GM21529 (cell line): ENCODE data around the gene CRISP2.
"Not testable (repeated sequence)": the region's sequence is repeated elsewhere in the genome, so short reads cannot be mapped to it uniquely, and the experiment has no call there.

Experiments
- ATAC-seq: cut with Tn5 transposase; IDR thresholded peaks from one replicate; pipeline ENCODE4 v1.9.1; 2021; ENCODE audit not compliant: unreplicated experiment

The CRISP2 gene, protein sequence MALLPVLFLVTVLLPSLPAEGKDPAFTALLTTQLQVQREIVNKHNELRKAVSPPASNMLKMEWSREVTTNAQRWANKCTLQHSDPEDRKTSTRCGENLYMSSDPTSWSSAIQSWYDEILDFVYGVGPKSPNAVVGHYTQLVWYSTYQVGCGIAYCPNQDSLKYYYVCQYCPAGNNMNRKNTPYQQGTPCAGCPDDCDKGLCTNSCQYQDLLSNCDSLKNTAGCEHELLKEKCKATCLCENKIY

GRCh38 chr6:49713346-49713745, at the start of gene CRISP2:
TSS of gene CRISP2 (minus strand) at chr6:49713543. CDS start at chr6:49709196, 4,347 bp downstream.
- ATAC-seq: no peak

DNA sequence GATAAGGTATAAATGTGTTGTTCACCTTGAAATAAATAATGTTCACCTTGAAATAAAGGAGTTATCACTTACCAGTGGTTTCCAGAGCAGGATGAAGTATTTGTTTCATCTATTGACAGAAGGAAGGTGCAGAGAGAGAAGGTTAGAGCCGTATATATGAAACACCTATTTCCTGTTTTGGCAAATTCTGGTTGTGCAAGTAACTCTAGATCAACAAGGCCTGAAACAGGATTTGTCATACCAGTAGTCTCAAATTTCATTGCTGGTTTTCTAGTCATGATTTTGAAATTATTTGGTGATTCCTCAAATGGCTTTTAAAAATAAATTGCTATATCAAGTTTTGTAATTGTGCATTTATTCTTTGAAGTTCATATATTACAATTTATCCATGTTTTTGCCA, 30.9 kb upstream of the CRISP2 start, which contains the start of gene CRISP3:
TSS of gene CRISP3 (minus strand) at position 130 of the 400 bp plus-strand sequence. CDS start at position 109, 21 bp downstream.
- ATAC-seq: no peak

- no peak for ATAC-seq
Observed at GRCh38 chr6:49743429-49743828, 30.1 kb upstream of the CRISP2 start.

DNA sequence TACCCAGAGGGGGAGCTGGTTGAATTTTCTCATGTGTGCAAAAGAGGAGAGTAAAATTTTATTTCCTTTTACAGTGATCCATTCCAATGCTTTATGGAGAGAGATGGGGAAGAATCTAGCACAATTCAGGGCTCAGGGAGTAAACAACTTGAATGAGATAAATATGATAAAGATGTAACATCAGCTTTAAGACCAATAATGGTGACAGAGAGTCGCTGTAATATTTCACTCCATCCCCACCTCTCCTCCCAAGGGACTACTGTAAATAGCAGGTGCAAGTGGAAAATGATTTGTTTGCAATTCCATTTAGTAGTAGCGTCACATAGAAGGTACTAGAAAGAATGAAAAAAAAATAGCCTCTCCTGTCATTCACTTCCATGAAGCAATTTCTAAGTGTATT, 26.1 kb upstream of the CRISP2 start:
- no peak for ATAC-seq

- ATAC-seq: no peak
Observed at GRCh38 chr6:49736017-49736508, 22.7 kb upstream of the CRISP2 start.

DNA sequence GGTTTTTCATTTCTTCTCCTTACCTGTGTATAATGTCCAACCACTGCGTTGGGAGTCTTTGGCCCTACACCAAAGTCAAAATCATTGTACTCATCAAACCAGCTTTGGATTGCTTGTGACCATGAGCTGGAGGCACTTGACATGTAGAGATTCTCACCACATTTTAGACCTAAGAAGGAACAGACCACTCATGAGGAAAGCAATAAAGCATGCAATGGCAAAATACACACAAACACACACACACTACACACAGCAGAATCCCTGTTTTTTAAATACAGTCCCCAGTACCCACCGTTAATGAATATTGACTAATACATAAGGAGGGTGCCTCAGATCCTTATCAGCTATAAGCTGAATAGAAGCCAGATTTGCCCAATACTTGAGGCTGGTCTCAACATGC, 20.3 kb upstream of the CRISP2 start:
- no peak for ATAC-seq

DNA sequence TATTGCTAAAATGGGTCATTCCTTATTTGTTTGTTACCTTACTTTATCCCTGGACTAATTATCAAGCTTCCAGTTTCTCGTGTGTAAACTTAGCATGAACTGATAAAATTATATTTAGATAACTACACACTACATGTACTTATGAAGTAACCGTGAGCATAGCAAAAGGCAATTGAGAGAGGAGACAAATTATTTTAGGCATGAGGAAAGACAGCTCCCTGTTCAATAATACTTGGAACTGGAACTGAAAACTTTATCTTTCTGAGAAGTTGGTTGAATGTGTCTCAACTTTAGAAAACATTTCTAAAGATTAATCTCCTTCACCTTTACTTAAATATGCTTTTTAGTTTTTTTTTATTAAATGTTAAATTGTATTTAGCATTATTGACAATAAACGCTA, 19.4 kb upstream of the CRISP2 start:
- no peak for ATAC-seq

GRCh38 chr6:49730251-49730650, 16.9 kb upstream of the CRISP2 start:
- no peak for ATAC-seq

- not testable (repeated sequence) for ATAC-seq
Observed at GRCh38 chr6:49723917-49724316, 10.6 kb upstream of the CRISP2 start.

- ATAC-seq: no peak
Observed at GRCh38 chr6:49721297-49721696, 8.0 kb upstream of the CRISP2 start.

DNA sequence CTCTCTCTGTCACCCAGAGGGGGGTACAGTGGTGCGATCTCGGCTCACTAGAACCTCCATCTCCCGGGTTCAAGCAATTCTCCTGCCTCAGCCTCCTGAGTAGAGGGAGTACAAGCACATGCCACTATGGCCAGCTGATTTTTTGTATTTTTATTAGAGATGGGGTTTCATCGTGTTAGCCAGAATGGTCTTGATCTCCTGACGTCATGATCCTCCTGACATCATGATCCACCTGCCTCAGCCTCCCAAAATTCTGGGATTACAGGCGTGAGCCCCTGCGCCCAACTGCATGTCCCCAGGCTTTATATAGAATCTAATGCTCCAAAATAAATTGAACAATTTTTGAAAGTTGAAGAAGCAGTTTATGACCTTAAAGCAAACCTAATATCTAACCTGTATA, 7.0 kb upstream of the CRISP2 start:
- no peak for ATAC-seq

- ATAC-seq: no peak
Observed at GRCh38 chr6:49698478-49698877, 14.9 kb downstream of the CRISP2 start.

GRCh38 chr6:49693512-49693911, 19.8 kb downstream of the CRISP2 start:
- no peak for ATAC-seq

- no peak for ATAC-seq
Observed at GRCh38 chr6:49692534-49692933, 20.8 kb downstream of the CRISP2 start.

DNA sequence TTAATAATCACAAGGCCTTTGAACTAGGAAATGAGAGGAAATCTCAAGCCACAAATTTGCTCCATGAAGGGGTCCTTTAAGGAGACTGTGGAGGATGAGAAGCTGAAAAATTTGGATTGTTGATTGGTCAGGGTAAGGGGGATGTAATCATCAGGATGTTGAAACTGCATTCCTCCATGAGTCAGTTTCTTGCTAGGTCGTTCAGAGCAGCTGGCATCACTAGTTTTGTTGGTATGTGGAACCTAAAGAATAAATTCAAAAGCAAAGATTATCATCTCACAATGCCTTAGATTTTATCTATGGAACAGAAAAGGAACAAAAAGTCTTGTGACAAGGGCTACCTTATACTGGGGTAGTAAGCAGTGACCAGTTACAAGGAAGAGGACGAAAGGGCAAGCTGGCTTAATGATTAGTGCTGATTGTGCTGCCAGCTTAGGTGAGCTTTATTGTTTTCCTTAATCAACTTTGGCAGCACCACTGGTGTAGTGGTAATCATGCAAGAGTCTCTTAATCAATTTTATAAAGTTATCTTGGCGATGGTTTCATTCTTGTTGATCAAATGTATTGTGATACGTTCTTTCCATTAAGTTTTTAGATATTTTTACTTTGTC, 36.6 kb downstream of the CRISP2 start:
- ATAC-seq: no peak

GRCh38 chr6:49675816-49676215, 37.5 kb downstream of the CRISP2 start:
- ATAC-seq: no peak

DNA sequence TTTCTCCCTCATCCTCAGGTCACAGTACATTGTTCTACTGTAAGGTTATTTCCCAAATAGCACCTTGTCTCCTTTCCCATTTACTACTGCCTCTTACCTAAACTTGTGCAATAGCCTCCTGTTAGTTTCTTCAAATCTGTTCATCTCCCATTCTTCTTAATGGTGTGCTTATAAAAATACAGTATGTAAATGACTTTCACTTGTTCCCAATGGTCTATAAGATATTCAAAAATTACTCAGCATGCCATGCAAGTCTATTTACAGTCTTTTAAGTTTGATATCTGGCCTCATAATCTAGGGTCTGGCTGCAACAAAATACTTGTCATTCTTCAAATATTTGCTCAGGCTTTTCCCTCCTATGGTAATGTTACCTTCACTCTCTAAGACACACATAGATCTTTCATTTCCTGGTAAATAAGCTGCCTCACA, 45.2 kb downstream of the CRISP2 start:
- no peak for ATAC-seq

DNA sequence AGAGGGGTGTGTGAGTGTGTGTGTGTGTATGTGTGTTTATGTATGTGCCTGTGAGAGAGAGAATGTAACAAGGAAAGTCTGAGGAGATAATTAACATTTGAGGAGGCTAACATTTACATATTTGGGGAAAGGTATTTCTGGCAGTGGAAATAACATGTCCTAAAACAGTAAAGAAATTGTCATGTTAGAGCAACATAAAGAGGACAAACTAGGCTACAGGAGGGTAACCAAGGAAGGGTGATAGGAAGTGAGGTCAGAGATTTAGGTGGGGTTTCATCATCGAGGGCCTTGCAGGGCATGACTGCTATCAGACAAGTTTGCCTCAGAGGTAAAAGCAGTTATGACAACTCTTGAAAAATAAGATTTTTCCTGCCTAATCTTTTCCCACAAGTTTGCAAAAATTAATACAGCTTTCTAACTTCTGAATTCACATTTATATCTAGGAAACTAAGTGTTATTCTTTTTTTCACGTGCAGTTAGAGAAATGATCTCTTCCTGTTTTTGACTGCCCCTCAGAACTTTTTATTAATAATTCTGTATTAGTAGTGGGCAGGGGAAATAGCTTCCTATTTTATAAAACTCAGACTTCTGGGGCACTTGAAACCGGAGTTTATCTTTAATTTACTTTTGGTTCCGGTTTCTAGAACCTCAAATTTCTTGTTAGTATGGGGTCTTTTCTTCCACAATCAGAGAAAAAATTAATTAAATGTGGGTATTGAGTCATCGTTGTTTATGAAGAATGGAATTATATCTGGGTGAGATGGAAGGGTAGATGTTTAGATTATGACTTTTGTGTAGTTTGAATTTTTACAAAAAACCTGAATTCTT, 46.2 kb downstream of the CRISP2 start:
- ATAC-seq: no peak

DNA sequence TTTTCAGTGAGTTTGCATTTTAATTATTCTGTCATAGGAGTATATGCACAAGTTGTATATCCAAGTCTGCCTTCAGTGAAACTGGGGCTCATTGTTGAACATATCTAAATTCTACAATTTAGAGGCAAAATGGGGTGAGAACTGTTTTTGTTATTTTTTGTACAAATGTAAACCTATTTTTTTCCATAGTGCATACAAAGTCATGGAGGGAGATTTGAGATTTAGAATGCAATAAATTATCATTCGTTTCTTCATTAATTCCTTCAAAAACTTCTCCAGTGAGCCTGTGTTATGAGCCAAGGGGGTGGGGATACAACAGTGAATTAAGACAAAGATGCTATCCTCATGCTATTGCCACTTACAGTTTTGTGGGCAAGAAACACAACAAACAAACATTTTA, 46.9 kb downstream of the CRISP2 start:
- ATAC-seq: no peak

GRCh38 chr6:49664817-49665216, 48.5 kb downstream of the CRISP2 start:
- ATAC-seq: no peak

DNA sequence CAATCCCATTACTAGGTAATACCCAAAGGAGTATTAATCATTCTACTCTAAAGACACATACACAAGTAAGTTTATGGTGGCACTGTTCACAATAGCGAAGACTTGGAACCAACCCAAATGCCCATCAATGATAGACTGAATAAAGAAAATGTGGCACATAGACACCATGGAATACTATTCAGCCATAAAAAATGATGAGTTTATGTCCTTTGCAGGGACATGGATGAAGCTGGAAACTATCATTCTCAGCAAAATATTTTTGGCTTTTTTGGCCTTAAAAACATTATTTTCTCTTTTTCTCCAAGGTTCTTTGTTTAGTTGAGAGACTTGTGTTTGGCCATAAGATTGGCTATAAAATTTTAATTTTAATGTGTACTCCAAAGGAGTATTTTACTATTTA, 49.3 kb downstream of the CRISP2 start:
- ATAC-seq: not testable (repeated sequence)

DNA sequence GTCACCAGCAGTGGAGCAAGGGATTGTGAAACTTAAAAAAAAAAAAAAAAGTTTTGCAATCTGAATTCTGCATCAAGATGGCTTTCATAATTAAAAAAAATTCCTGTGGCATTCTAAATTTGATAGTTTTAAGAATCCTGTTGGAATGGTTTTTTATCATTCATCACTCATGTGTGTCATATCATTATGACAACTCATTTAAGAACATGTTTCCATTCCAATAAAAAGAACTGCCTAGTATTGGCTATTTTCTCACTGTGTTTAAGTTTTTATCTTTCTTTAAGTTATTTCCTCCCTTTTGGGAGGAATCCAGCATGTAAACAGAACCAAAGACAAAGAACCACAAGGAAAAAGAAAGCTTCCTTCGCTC, 50.5 kb downstream of the CRISP2 start:
- no peak for ATAC-seq
